GM21381 (cell line): ENCODE measurements around the gene GYS1.
"Not testable (repeated sequence)": the region's sequence is repeated elsewhere in the genome, so short reads cannot be mapped to it uniquely, and the experiment has no call there.

Experiments used
- ATAC-seq: cut with Tn5 transposase; IDR thresholded peaks from one replicate; pipeline ENCODE4 v1.9.1; 2021; ENCODE audit warnings: mild to moderate bottlenecking, moderate library complexity; ENCODE audit not compliant: unreplicated experiment

GYS1 gene

GRCh38 chr19:48993175-48994034 is at the start of gene GYS1, which contains the start of gene RUVBL2:
TSS of gene GYS1 (minus strand) at chr19:48993309. CDS start at chr19:48993112, 197 bp downstream.
TSS of gene RUVBL2 (plus strand) at chr19:48993887. CDS start at chr19:48993912, 25 bp downstream.
- peak; percentile 87 for ATAC-seq

- not testable (repeated sequence) for ATAC-seq
Measured at GRCh38 chr19:49042666-49043065, 49.6 kb upstream of the GYS1 start.

- ATAC-seq = no peak
Measured at GRCh38 chr19:49042177-49042576, 49.1 kb upstream of the GYS1 start.

GRCh38 chr19:49039736-49040135 is 46.6 kb upstream of the GYS1 start:
- not testable (repeated sequence) for ATAC-seq

- ATAC-seq = not testable (repeated sequence)
Measured at GRCh38 chr19:49038557-49039276, 45.6 kb upstream of the GYS1 start.

- not testable (repeated sequence) for ATAC-seq
Measured at GRCh38 chr19:49038111-49038510, 45.0 kb upstream of the GYS1 start.

- ATAC-seq = not testable (repeated sequence)
Measured at GRCh38 chr19:49036815-49037214, 43.7 kb upstream of the GYS1 start, which contains the start of gene CGB1. TSS of gene CGB1 (minus strand) at chr19:49036895. CDS start at chr19:49036711, 184 bp downstream.

GRCh38 chr19:49031642-49032301 is 38.7 kb upstream of the GYS1 start, which contains the start of gene CGB2:
TSS of gene CGB2 (plus strand) at chr19:49031890. CDS start at chr19:49032096, 206 bp downstream.
- not testable (repeated sequence) for ATAC-seq

- not testable (repeated sequence) for ATAC-seq
Measured at GRCh38 chr19:49030323-49030722, 37.2 kb upstream of the GYS1 start.

- ATAC-seq = not testable (repeated sequence)
Measured at GRCh38 chr19:49029749-49030148, 36.6 kb upstream of the GYS1 start.

GRCh38 chr19:49028686-49029085 is 35.6 kb upstream of the GYS1 start:
- ATAC-seq = not testable (repeated sequence)

GRCh38 chr19:49025599-49025998 is 32.5 kb upstream of the GYS1 start:
- not testable (repeated sequence) for ATAC-seq

GRCh38 chr19:49025088-49025487 is 32.0 kb upstream of the GYS1 start:
- ATAC-seq = not testable (repeated sequence)

GRCh38 chr19:49024233-49024632 is 31.1 kb upstream of the GYS1 start, which contains the start of gene CGB3:
TSS of gene CGB3 (minus strand) at chr19:49024333. CDS start at chr19:49023971, 362 bp downstream.
- ATAC-seq = not testable (repeated sequence)

- no peak for ATAC-seq
Measured at GRCh38 chr19:49022116-49022515, 29.0 kb upstream of the GYS1 start.

- no peak for ATAC-seq
Measured at GRCh38 chr19:49020931-49021895, 28.1 kb upstream of the GYS1 start.

- no peak for ATAC-seq
Measured at GRCh38 chr19:49020342-49020741, 27.2 kb upstream of the GYS1 start.

- ATAC-seq = no peak
Measured at GRCh38 chr19:49019242-49019932, 26.3 kb upstream of the GYS1 start.
